Right atrium auricular region (tissue), 2 donors: ENCODE measurements around the gene DPP8. TPM values are rescaled to one million over a fixed set of nuclear protein-coding genes. Genes with fewer than 3 reads are reported as not detected.

Source experiments
- DNase-seq: peaks from one replicate; pipeline ENCODE4 v3.0.0-alpha.2; 2019; ENCODE audit warnings: low spot score
- H3K27ac ChIP-seq, 2 donors: fragments of 200-600 bp; sonication (generic); 1 replicate in 1 of 2; 2 replicates in 1 of 2; pipeline ENCODE4 v1.5.1; 2016 to 2019
- H3K27me3 ChIP-seq, 2 donors: fragments of 200-600 bp; sonication (generic); one replicate each; pipeline versions ENCODE4 v1.5.1 to v1.6.0; 2017 to 2019
- H3K36me3 ChIP-seq: fragments of 200-600 bp; sonication (generic); one replicate; pipeline ENCODE4 v1.5.1; 2016
- H3K4me1 ChIP-seq, 2 donors: fragments of 200-600 bp; sonication (generic); one replicate each; pipeline versions ENCODE4 v1.5.1 to v1.6.0; 2017 to 2019
- H3K4me3 ChIP-seq, 2 donors: fragments of 200-600 bp; sonication (generic); 1 replicate in 1 of 2; 2 replicates in 1 of 2; pipeline ENCODE4 v1.5.1; 2017 to 2019; ENCODE audit warnings: mild to moderate bottlenecking in 1 of 2, moderate library complexity in 1 of 2
- H3K9me3 ChIP-seq, 2 donors: fragments of 200-600 bp; sonication (generic); one replicate each; pipeline ENCODE4 v1.5.1; 2019
- total RNA-seq, 2 donors: library from RNA; depleted of rRNA; stranded (reverse); fragments of >200 nt; gene quantifications; one replicate each; pipeline ENCODE4 v1.1.0, GENCODE V29; 2016
- TF ChIP-seq, protein P1 (sequence below), 2 donors: fragments of 200-600 bp; sonication (generic); IDR thresholded peaks; one replicate each; pipeline ENCODE4 v1.5.1; 2019; ENCODE audit warnings: antibody characterized with exemption in 2 of 2

The DPP8 gene
- total RNA-seq, 2 donors from 2014 or later, result 22.2 to 28.8 TPM

- Histone ChIP-seq H3K27me3 (no peaks in the 10 kb centered on the region), H3K4me1 (peaks cover 0 to 6% of the 10 kb centered on the region in 2 donors), H3K9me3 (no peaks in the 10 kb centered on the region), H3K4me3 (no peak overlapping the region), H3K36me3 (no peaks in the 10 kb centered on the region), H3K27ac (no peak overlapping the region)
- TF ChIP-seq, protein P1, sequence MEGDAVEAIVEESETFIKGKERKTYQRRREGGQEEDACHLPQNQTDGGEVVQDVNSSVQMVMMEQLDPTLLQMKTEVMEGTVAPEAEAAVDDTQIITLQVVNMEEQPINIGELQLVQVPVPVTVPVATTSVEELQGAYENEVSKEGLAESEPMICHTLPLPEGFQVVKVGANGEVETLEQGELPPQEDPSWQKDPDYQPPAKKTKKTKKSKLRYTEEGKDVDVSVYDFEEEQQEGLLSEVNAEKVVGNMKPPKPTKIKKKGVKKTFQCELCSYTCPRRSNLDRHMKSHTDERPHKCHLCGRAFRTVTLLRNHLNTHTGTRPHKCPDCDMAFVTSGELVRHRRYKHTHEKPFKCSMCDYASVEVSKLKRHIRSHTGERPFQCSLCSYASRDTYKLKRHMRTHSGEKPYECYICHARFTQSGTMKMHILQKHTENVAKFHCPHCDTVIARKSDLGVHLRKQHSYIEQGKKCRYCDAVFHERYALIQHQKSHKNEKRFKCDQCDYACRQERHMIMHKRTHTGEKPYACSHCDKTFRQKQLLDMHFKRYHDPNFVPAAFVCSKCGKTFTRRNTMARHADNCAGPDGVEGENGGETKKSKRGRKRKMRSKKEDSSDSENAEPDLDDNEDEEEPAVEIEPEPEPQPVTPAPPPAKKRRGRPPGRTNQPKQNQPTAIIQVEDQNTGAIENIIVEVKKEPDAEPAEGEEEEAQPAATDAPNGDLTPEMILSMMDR (IDR thresholded peaks at IDR 0.05), result no peak
- DNase-seq, result no peak
Observed at GRCh38 chr15:65394936-65395335, 122.6 kb downstream of the DPP8 start.

GRCh38 chr15:65394280-65394789 lies 123.2 kb downstream of the DPP8 start:
- H3K36me3 ChIP-seq, result no peaks in the 10 kb centered on the region
- H3K27ac ChIP-seq, result no peak overlapping the region
- H3K27me3 ChIP-seq, result no peaks in the 10 kb centered on the region
- peaks cover 0 to 6% of the 10 kb centered on the region in 2 donors for H3K4me1 ChIP-seq
- no peak overlapping the region for H3K4me3 ChIP-seq
- DNase-seq, result no peak
- TF ChIP-seq, protein P1 (IDR thresholded peaks at IDR 0.05), result no peak
- H3K9me3 ChIP-seq, result no peaks in the 10 kb centered on the region

GRCh38 chr15:65393557-65393956 lies 123.9 kb downstream of the DPP8 start:
- Histone ChIP-seq H3K27ac (no peak overlapping the region), H3K9me3 (no peaks in the 10 kb centered on the region), H3K4me1 (peaks cover 0 to 6% of the 10 kb centered on the region in 2 donors), H3K36me3 (no peaks in the 10 kb centered on the region), H3K27me3 (no peaks in the 10 kb centered on the region), H3K4me3 (no peak overlapping the region)
- TF ChIP-seq, protein P1 (IDR thresholded peaks at IDR 0.05), result no peak
- DNase-seq, result no peak

- H3K4me3 ChIP-seq, result no peak overlapping the region
- peaks cover 0 to 6% of the 10 kb centered on the region in 2 donors for H3K4me1 ChIP-seq
- no peak overlapping the region for H3K27ac ChIP-seq
- no peaks in the 10 kb centered on the region for H3K27me3 ChIP-seq
- no peaks in the 10 kb centered on the region for H3K36me3 ChIP-seq
- TF ChIP-seq, protein P1 (IDR thresholded peaks at IDR 0.05), result no peak
- DNase-seq, result no peak
- H3K9me3 ChIP-seq, result no peaks in the 10 kb centered on the region
Observed at GRCh38 chr15:65393091-65393490, 124.4 kb downstream of the DPP8 start.

Other genes with a start within 250 kb of the DPP8 start
- 1 to 10 TPM; 5.2 to 5.8 TPM for gene PARP16, start 230.8 kb downstream of the DPP8 start, total RNA-seq
- not detected for gene RNU5A-1, start 221.6 kb downstream of the DPP8 start, total RNA-seq
- not detected for gene RNU5B-1, start 213.0 kb downstream of the DPP8 start, total RNA-seq
- not detected for gene IGDCC3, start 139.7 kb downstream of the DPP8 start, total RNA-seq
- gene IGDCC4, start 94.7 kb downstream of the DPP8 start, total RNA-seq, result 1 to 10 TPM in 1 of 2 donors, under 1 TPM in 1; 0.86 to 2.3 TPM
- gene HACD3, start 12.8 kb upstream of the DPP8 start, total RNA-seq, result 10 to 100 TPM; 15.3 to 20.5 TPM
- 10 to 100 TPM; 15.3 to 19.7 TPM for gene INTS14, start 93.4 kb upstream of the DPP8 start, total RNA-seq
- gene SLC24A1, start 104.2 kb upstream of the DPP8 start, total RNA-seq, result 1 to 10 TPM; 1.9 to 2.8 TPM